Heart left ventricle (tissue), 16 donors: ENCODE measurements around the gene HMCN2. TPM values are rescaled to one million over a fixed set of nuclear protein-coding genes. Genes with fewer than 3 reads are reported as not detected.

Experiments
- ATAC-seq, 4 donors: fragments of 200-7000 bp; cut with Tn5 transposase; one replicate each; pipeline ENCODE4 v1.9.1; 2020 to 2022; ENCODE audit warnings: moderate library complexity in 4 of 4, mild to moderate bottlenecking in 3 of 4, moderate number of reproducible peaks in 1 of 4
- DNase-seq, 5 donors: peaks; one replicate each; pipeline ENCODE4 v3.0.0-alpha.2; 2020
- H3K27ac ChIP-seq, 12 donors: fragments of 200-600 bp; sonication (generic) in 4 of 12; one replicate each; pipeline versions ENCODE4 v1.5.0 to v1.8.0; 2016 to 2022; ENCODE audit warnings: mild to moderate bottlenecking in 2 of 12
- H3K27me3 ChIP-seq, 9 donors: fragments of 200-600 bp; sonication (generic) in 2 of 9; one replicate each; pipeline versions ENCODE4 v1.5.1 to v1.8.0; 2016 to 2022; ENCODE audit warnings: mild to moderate bottlenecking in 3 of 9
- H3K36me3 ChIP-seq, 9 donors: fragments of 200-600 bp; sonication (generic) in 2 of 9; one replicate each; pipeline versions ENCODE4 v1.5.0 to v1.8.0; 2018 to 2022; ENCODE audit warnings: mild to moderate bottlenecking in 2 of 9
- H3K4me1 ChIP-seq, 12 donors: fragments of 200-600 bp; sonication (generic) in 4 of 12; one replicate each; pipeline versions ENCODE4 v1.5.0 to v1.8.0; 2016 to 2022; ENCODE audit warnings: mild to moderate bottlenecking in 3 of 12
- H3K4me3 ChIP-seq, 12 donors: fragments of 200-600 bp; sonication (generic) in 4 of 12; one replicate each; pipeline versions ENCODE4 v1.5.0 to v1.8.0; 2017 to 2022; ENCODE audit warnings: mild to moderate bottlenecking in 9 of 12, moderate library complexity in 4 of 12
- H3K9me3 ChIP-seq, 12 donors: fragments of 200-600 bp; sonication (generic) in 4 of 12; one replicate each; pipeline versions ENCODE4 v1.5.0 to v1.8.0; 2016 to 2022; ENCODE audit warnings: mild to moderate bottlenecking in 1 of 12
- POLR2A ChIP-seq, 2 donors: fragments of 450-650 bp; IDR thresholded peaks; one replicate each; pipeline ENCODE4 v1.6.1; 2017; ENCODE audit warnings: antibody characterized with exemption in 2 of 2, mild to moderate bottlenecking in 2 of 2, moderate library complexity in 2 of 2
- WGBS, 4 donors: extraction: QIAGEN DNeasy Blood & Tissue Kit in 2 of 4; methylation state at CpG; one replicate each; pipeline versions ENCODE4 v1.1.5 to v1.1.7; 2013 to 2018; 5-methylcytosine and 5-hydroxymethylcytosine counted together
- intact Hi-C, 10 donors: fragments of 100-400 bp; cut with DNase I; formaldehyde crosslinking; loops; one replicate each; pipeline versions ENCODE4 v1.11.1 to v1.14.2; 2022
- polyA plus RNA-seq, 2 donors: library from polyadenylated mRNA; stranded (reverse); fragments of 200-250 nt; gene quantifications; one replicate each; pipeline ENCODE4 v1.2.3, GENCODE V29; 2013
- total RNA-seq, 9 donors: library from RNA; depleted of rRNA in 2 of 9; stranded (reverse); fragments of >200 nt in 2 of 9; fragmentation: NEBNext Ultra II Directional in 3 of 9; extraction: Animal tissue kit (Norgen Biotek cat#: 25700) in 3 of 9; gene quantifications; one replicate each; pipeline versions ENCODE4 v1.1.0 to v1.2.4, GENCODE V29; 2016 to 2023
- TF ChIP-seq, protein P1 (sequence below), 12 donors: fragments of 200-600 bp; sonication (generic) in 4 of 12; IDR thresholded peaks; one replicate each; pipeline versions ENCODE4 v1.5.0 to v1.8.0; 2018 to 2022; ENCODE audit warnings: antibody characterized with exemption in 12 of 12, mild to moderate bottlenecking in 5 of 12
- donor health status: ischemic (EF 13 %, LVEDD 7.1; RV severe dilation, severe dysfunction).
- donor health status: healthy with polysubstance abuse.
- donor health status: DM: no; HTN: yes; CAD: no.
- donor health status: DM: no; HTN: no; CAD: no.
- donor health status: ischemic (EF 25% LVEDD 6.9; RV normal size, moderate dysfunction).
- donor health status: ischemic (EF 25% LVEDD 5.7; RV mildly dilated, moderate dysfunction).
- donor health status: healthy.
- donor health status: DM: yes; HTN: yes; CAD: no.
- donor health status: ischemic (EF 35%, LVEDD 5.7; RV mildly dilated, moderate dysfunction).
- donor health status: nonischemic (EF 11% LVEDD 7.7; RV severe dilation, severe dysfunction).
- donor health status: DM: yes; HTN: yes; CAD: no.
- donor health status: PGD.
- donor health status: ischemic (EF 29% LVEDD 5.4; RV normal size, mild dysfunction).
- donor health status: nonischemic (EF 23%, LVEDD 6.1; RV moderate dilation, normal function).

Gene HMCN2
- total and polyA plus RNA-seq, 11 donors: 2.3 to 10.4 (median 4.3) TPM

DNA sequence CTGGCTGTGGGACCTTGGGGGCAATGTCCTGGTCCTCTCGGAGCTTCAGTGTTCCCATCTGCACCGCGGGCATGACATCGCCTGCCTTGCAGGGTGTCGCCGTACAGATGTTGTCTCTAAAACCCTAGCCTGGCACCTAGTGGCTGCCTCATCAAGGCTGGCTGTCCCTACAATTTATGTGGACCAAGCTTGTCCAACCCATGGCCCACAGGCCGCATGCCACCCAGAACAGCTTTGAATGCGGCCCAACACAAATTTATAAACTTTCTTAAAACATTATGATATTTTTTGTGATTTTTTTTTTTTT lies 160.9 kb downstream of the HMCN2 start:
- Histone ChIP-seq H3K4me3 (no peak overlapping the region), H3K9me3 (no peaks in the 10 kb centered on the region), H3K27me3 (no peaks in the 10 kb centered on the region), H3K27ac (no peak overlapping the region), H3K4me1 (peaks cover 0 to 36% (median 14%) of the 10 kb centered on the region in 12 donors), H3K36me3 (no peaks in the 10 kb centered on the region)
- DNase-seq: no peak
- intact Hi-C loops: loop anchor here in 1 of 10 donors (2.0 kb wide), 1 partner anchor 18 kb away; the partner anchor contains the start of gene ASS1
- 87 to 94% (median 89%) methylated on average over 8 of the region's 8 CpGs for WGBS, 4 donors
- ATAC-seq: no peak
- no peak for TF ChIP-seq POLR2A (IDR thresholded peaks at IDR 0.05)
- TF ChIP-seq, protein P1, sequence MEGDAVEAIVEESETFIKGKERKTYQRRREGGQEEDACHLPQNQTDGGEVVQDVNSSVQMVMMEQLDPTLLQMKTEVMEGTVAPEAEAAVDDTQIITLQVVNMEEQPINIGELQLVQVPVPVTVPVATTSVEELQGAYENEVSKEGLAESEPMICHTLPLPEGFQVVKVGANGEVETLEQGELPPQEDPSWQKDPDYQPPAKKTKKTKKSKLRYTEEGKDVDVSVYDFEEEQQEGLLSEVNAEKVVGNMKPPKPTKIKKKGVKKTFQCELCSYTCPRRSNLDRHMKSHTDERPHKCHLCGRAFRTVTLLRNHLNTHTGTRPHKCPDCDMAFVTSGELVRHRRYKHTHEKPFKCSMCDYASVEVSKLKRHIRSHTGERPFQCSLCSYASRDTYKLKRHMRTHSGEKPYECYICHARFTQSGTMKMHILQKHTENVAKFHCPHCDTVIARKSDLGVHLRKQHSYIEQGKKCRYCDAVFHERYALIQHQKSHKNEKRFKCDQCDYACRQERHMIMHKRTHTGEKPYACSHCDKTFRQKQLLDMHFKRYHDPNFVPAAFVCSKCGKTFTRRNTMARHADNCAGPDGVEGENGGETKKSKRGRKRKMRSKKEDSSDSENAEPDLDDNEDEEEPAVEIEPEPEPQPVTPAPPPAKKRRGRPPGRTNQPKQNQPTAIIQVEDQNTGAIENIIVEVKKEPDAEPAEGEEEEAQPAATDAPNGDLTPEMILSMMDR (IDR thresholded peaks at IDR 0.05): no peak

DNA sequence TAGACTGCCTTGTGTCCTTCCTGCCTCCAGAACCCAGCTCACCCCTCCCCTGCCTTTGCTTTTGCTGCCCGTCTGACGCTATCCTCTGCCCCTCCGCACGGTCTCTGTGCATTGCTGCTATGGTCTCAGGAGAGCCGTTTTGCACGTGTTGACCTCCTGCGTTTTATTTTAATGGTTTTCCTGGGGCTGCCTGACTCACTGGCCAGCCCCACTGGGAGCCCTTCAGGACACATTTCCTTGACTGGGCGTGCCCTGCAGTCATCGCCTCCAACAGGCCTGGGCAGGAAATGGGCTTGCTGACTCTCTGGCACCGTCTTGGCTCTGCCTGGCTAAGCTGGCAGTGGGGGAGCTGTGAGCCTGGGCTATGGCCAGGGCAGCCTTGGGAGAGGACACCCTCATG lies 161.3 kb downstream of the HMCN2 start:
- ATAC-seq (peak in 3 of 4 donors; percentile 41 to 77 (median 60)), DNase-seq (peak; percentile 46 to 70 (median 66))
- WGBS, 4 donors: 53 to 61% (median 56%) methylated on average over 10 of the region's 10 CpGs
- no peaks in the 10 kb centered on the region for H3K9me3 ChIP-seq
- no peaks in the 10 kb centered on the region for H3K27me3 ChIP-seq
- H3K4me1 ChIP-seq: peaks cover 0 to 36% (median 14%) of the 10 kb centered on the region in 12 donors
- no peaks in the 10 kb centered on the region for H3K36me3 ChIP-seq
- TF ChIP-seq, protein P1 (IDR thresholded peaks at IDR 0.05): no peak
- TF ChIP-seq POLR2A (IDR thresholded peaks at IDR 0.05): no peak
- intact Hi-C loops: loop anchor here in 1 of 10 donors (2.0 kb wide), 1 partner anchor 18 kb away; the partner anchor contains the start of gene ASS1
- H3K27ac ChIP-seq: peak overlapping the region in 4 of 12 donors; percentile 4 to 67 (median 39)
- no peak overlapping the region for H3K4me3 ChIP-seq

DNA sequence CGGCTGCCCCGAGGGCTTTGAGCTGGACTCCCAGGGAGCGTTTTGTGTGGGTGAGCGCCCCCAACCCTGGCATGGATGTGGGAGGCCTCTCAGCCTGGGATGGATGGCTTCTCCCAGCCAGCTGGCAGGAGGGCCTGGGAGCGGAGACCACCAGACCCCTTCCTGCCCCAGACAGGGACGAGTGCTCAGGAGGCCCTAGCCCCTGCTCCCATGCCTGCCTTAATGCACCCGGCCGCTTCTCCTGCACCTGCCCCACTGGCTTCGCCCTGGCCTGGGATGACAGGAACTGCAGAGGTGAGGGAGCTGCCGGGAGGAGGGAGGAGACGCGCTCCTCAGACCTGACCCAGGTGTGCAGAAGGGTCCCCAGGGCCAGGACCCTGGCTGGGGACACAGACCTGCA lies 161.8 kb downstream of the HMCN2 start:
- DNase-seq (no peak), ATAC-seq (no peak)
- TF ChIP-seq, protein P1 (IDR thresholded peaks at IDR 0.05): no peak
- TF ChIP-seq POLR2A (IDR thresholded peaks at IDR 0.05): no peak
- intact Hi-C loops: loop anchor here in 1 of 10 donors (2.0 kb wide), 1 partner anchor 17 kb away; the partner anchor contains the start of gene ASS1
- Histone ChIP-seq H3K4me1 (peaks cover 0 to 36% (median 14%) of the 10 kb centered on the region in 12 donors), H3K27me3 (no peaks in the 10 kb centered on the region), H3K27ac (peak overlapping the region in 4 of 12 donors; percentile 4 to 67 (median 39)), H3K36me3 (no peaks in the 10 kb centered on the region), H3K4me3 (no peak overlapping the region), H3K9me3 (no peaks in the 10 kb centered on the region)
- 85 to 100% (median 93%) methylated on average over 4 to 12 of the region's 12 CpGs for WGBS, 4 donors

- no peaks in the 10 kb centered on the region for H3K9me3 ChIP-seq
- WGBS, 4 donors: 74 to 88% (median 81%) methylated on average over 12 to 20 of the region's 20 CpGs
- peaks cover 0 to 37% (median 16%) of the 10 kb centered on the region in 12 donors for H3K4me1 ChIP-seq
- intact Hi-C loops: no loop called here
- DNase-seq (peak in 2 of 5 donors; percentile 29 to 44), ATAC-seq (peak in 1 of 4 donors; percentile 11)
- H3K27ac ChIP-seq: peak overlapping the region in 2 of 12 donors; percentile 4 to 10
- H3K36me3 ChIP-seq: no peaks in the 10 kb centered on the region
- H3K4me3 ChIP-seq: no peak overlapping the region
- TF ChIP-seq, protein P1 (IDR thresholded peaks at IDR 0.05): no peak
- TF ChIP-seq POLR2A (IDR thresholded peaks at IDR 0.05): no peak
- peaks cover 0 to 8% (median 0%) of the 10 kb centered on the region in 9 donors for H3K27me3 ChIP-seq
Measured at GRCh38 chr9:130428086-130428665, 162.6 kb downstream of the HMCN2 start.
